Measurements from ENCODE around the gene CDKN2D.

The CDKN2D gene

GRCh38 chr19:10519421-10519820 lies 49.4 kb downstream of the CDKN2D start:
- no peak for TF ChIP-seq CTCF (IDR thresholded peaks at IDR 0.05; ENCODE audit: insufficient read depth, low read depth, low read length, missing control alignments)

GRCh38 chr19:10518444-10519361 lies 50.1 kb downstream of the CDKN2D start:
- no peak for TF ChIP-seq CTCF (IDR thresholded peaks at IDR 0.05; ENCODE audit: insufficient read depth, low read depth, low read length, missing control alignments)
- H3K4me3 ChIP-seq (ENCODE audit: low read depth, low read length) = no peak overlapping the region
- no peak for DNase-seq (ENCODE audit: low read depth)

More at GRCh38 chr19:10519421-10519820, 49.4 kb downstream of the CDKN2D start:
- DNase-seq (ENCODE audit: low read depth) = no peak
- no peak overlapping the region for H3K4me3 ChIP-seq (ENCODE audit: low read depth, low read length)

- DNase-seq (ENCODE audit: low read depth) = no peak
- H3K4me3 ChIP-seq (ENCODE audit: low read depth, low read length) = no peak overlapping the region
- no peak for TF ChIP-seq CTCF (IDR thresholded peaks at IDR 0.05; ENCODE audit: insufficient read depth, low read depth, low read length, missing control alignments)
These were observed 50.9 kb downstream of the CDKN2D start for GRCh38 chr19:10517760-10518443.

- TF ChIP-seq CTCF (IDR thresholded peaks at IDR 0.05; ENCODE audit: insufficient read depth, low read depth, low read length, missing control alignments) = no peak
- no peak for DNase-seq (ENCODE audit: low read depth)
These were observed 51.4 kb downstream of the CDKN2D start, which contains the start of gene S1PR5 for GRCh38 chr19:10517361-10517759. TSS of gene S1PR5 (minus strand) at chr19:10517447. CDS start at chr19:10515011, 2,436 bp downstream.

GRCh38 chr19:10516671-10517286 lies 52.0 kb downstream of the CDKN2D start:
- H3K4me3 ChIP-seq (ENCODE audit: low read depth, low read length) = no peak overlapping the region
- no peak for TF ChIP-seq CTCF (IDR thresholded peaks at IDR 0.05; ENCODE audit: insufficient read depth, low read depth, low read length, missing control alignments)
- DNase-seq (ENCODE audit: low read depth) = no peak

More at GRCh38 chr19:10517361-10517759, 51.4 kb downstream of the CDKN2D start, which contains the start of gene S1PR5:
- H3K4me3 ChIP-seq (ENCODE audit: low read depth, low read length) = no peak within 1 kb of the TSS
